ENCODE measurements around the gene ZDHHC18. TPM values are rescaled to one million over a fixed set of nuclear protein-coding genes. Genes with fewer than 3 reads are reported as not detected.

The ZDHHC18 gene
- total RNA-seq, 1 experiment from 2014 or later = 31.0 TPM

DNA sequence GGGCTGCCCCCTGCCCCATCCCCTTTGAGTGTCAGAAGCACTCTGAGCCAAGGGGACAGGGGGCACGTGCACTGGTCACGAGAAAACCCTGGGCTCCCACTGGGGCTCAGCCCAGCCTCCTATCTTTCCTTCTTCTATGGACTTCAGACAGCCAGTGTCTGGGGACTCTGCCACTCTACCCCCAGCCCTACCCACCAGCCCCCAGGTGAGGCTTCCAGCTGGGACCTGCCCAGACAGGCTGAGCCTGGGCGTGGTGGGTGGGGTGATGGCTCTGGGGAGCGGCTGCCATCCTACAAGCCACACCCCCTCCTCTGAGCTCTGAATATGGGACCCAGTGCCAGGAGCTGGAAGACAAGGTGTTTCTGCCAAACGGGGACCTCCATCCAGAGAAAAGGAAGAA, 28.4 kb downstream of the ZDHHC18 start:
- no peaks in the 10 kb centered on the region for H3K79me2 ChIP-seq (ENCODE audit: low read length)
- no peaks in the 10 kb centered on the region for H3K9me3 ChIP-seq (ENCODE audit: low read length)
- no peak overlapping the region for H3K4me3 ChIP-seq (ENCODE audit: low read length)
- DNase-seq = no peak
- no peak overlapping the region for H3K9ac ChIP-seq (ENCODE audit: low read length)
- no peak overlapping the region for H2AFZ ChIP-seq (ENCODE audit: low read length)
- H3K27me3 ChIP-seq (ENCODE audit: low read length) = no peaks in the 10 kb centered on the region
- peaks cover 6% of the 10 kb centered on the region; the same call in 1 of the 2 replicates for H3K36me3 ChIP-seq (ENCODE audit: insufficient read depth, low read length)
- no peak overlapping the region for H3K4me2 ChIP-seq (ENCODE audit: low read depth, low read length, poor library complexity, severe bottlenecking)
- no peaks in the 10 kb centered on the region for H4K20me1 ChIP-seq (ENCODE audit: insufficient read depth, low read depth, low read length)
- no peaks in the 10 kb centered on the region for H3K9me2 ChIP-seq (replicated peaks; ENCODE audit: insufficient read depth, low read length)
- no peaks in the 10 kb centered on the region for H3K4me1 ChIP-seq (ENCODE audit: low read length)
- H3K27ac ChIP-seq (ENCODE audit: low read length) = no peak overlapping the region

GRCh38 chr1:26855636-26856035, 29.1 kb downstream of the ZDHHC18 start:
- H3K36me3 ChIP-seq (ENCODE audit: insufficient read depth, low read length) = peaks cover 6% of the 10 kb centered on the region; the same call in 1 of the 2 replicates
- no peak overlapping the region for H3K9ac ChIP-seq (ENCODE audit: low read length)
- no peak overlapping the region for H2AFZ ChIP-seq (ENCODE audit: low read length)
- no peaks in the 10 kb centered on the region for H3K79me2 ChIP-seq (ENCODE audit: low read length)
- H3K4me1 ChIP-seq (ENCODE audit: low read length) = no peaks in the 10 kb centered on the region
- DNase-seq = no peak
- no peak overlapping the region for H3K4me3 ChIP-seq (ENCODE audit: low read length)
- no peaks in the 10 kb centered on the region for H3K9me2 ChIP-seq (replicated peaks; ENCODE audit: insufficient read depth, low read length)
- no peaks in the 10 kb centered on the region for H3K27me3 ChIP-seq (ENCODE audit: low read length)
- no peaks in the 10 kb centered on the region for H3K9me3 ChIP-seq (ENCODE audit: low read length)
- H3K27ac ChIP-seq (ENCODE audit: low read length) = no peak overlapping the region
- H4K20me1 ChIP-seq (ENCODE audit: insufficient read depth, low read depth, low read length) = no peaks in the 10 kb centered on the region
- H3K4me2 ChIP-seq (ENCODE audit: low read depth, low read length, poor library complexity, severe bottlenecking) = no peak overlapping the region

DNA sequence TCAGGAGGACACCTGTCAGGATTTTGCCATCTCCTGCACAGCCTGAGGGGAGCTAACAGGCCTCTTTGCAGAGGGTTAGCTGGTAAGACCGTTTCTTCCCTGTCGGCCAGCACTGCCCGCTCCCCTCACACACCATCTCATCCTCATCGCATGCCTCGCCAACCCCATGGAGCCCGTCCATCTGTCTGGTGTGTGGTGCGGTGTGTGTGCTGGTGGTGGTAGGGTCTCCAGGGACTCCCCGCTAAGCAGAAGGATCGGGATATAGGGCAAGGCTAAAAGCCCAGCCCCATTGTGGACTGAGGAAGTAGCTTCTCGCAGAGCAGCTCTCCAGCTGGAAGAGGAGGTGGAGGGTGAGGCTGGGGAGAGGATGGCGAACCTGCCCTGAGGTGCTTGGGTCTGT, 29.7 kb downstream of the ZDHHC18 start:
- Histone ChIP-seq H3K9me2 (replicated peaks; ENCODE audit: insufficient read depth, low read length) (no peaks in the 10 kb centered on the region), H4K20me1 (ENCODE audit: insufficient read depth, low read depth, low read length) (no peaks in the 10 kb centered on the region), H3K4me2 (ENCODE audit: low read depth, low read length, poor library complexity, severe bottlenecking) (no peak overlapping the region), H3K9me3 (ENCODE audit: low read length) (no peaks in the 10 kb centered on the region), H2AFZ (ENCODE audit: low read length) (no peak overlapping the region), H3K9ac (ENCODE audit: low read length) (no peak overlapping the region), H3K27ac (ENCODE audit: low read length) (no peak overlapping the region), H3K36me3 (ENCODE audit: insufficient read depth, low read length) (peaks cover 6% of the 10 kb centered on the region; the same call in 1 of the 2 replicates), H3K79me2 (ENCODE audit: low read length) (no peaks in the 10 kb centered on the region), H3K4me1 (ENCODE audit: low read length) (no peaks in the 10 kb centered on the region), H3K27me3 (ENCODE audit: low read length) (no peaks in the 10 kb centered on the region), H3K4me3 (ENCODE audit: low read length) (no peak overlapping the region)
- DNase-seq = no peak

DNA sequence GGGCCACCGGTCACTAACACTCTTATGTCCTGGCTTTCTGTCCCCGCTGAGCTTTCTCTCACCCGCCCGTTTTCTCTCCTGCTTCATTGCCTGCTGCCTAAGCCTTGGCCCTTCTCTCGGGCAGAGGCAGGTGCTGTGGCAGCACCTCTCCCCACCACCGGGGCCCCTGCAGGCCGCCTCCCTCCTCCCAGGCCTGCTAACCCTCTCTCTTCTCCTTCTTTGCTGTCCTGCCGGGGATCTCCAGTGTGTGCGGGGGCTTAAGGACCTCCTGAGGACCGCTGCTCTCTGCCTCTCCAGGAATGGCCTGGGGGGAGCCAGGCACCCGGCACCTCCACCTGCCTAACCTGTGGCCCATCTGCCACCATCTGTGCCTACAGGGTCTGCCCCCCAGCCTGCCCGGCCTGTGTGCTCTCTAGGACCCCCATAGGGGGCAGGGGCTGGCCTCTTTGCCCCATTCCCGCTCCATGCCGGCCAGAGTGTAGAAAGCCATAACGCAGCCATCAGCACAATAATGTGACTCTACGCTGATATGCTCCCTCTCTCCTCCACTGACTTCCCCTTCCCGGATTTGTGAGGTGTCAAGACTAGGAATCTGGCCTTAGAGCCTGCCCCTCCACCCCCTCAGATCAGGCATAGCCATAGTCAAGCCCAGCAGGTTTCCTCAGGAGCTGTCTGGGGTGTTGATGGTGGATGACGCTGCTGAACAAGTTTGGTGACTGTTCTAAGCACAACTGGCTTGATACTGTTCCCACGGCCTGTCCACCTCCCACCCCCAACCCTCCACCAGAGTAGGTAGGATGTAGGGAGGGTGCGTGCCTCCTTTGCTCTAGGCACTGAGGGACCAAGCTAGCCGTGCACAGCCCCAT, 30.3 kb downstream of the ZDHHC18 start:
- H3K79me2 ChIP-seq (ENCODE audit: low read length) = no peaks in the 10 kb centered on the region
- H4K20me1 ChIP-seq (ENCODE audit: insufficient read depth, low read depth, low read length) = no peaks in the 10 kb centered on the region
- no peaks in the 10 kb centered on the region for H3K27me3 ChIP-seq (ENCODE audit: low read length)
- no peak overlapping the region for H2AFZ ChIP-seq (ENCODE audit: low read length)
- H3K4me1 ChIP-seq (ENCODE audit: low read length) = no peaks in the 10 kb centered on the region
- H3K9me3 ChIP-seq (ENCODE audit: low read length) = no peaks in the 10 kb centered on the region
- peaks cover 6% of the 10 kb centered on the region; the same call in 1 of the 2 replicates for H3K36me3 ChIP-seq (ENCODE audit: insufficient read depth, low read length)
- H3K27ac ChIP-seq (ENCODE audit: low read length) = no peak overlapping the region
- H3K9me2 ChIP-seq (replicated peaks; ENCODE audit: insufficient read depth, low read length) = no peaks in the 10 kb centered on the region
- no peak for DNase-seq
- H3K4me3 ChIP-seq (ENCODE audit: low read length) = no peak overlapping the region
- no peak overlapping the region for H3K9ac ChIP-seq (ENCODE audit: low read length)
- no peak overlapping the region for H3K4me2 ChIP-seq (ENCODE audit: low read depth, low read length, poor library complexity, severe bottlenecking)

GRCh38 chr1:26857473-26858060, 31.1 kb downstream of the ZDHHC18 start:
- no peak overlapping the region for H3K4me2 ChIP-seq (ENCODE audit: low read depth, low read length, poor library complexity, severe bottlenecking)
- no peaks in the 10 kb centered on the region for H3K9me2 ChIP-seq (replicated peaks; ENCODE audit: insufficient read depth, low read length)
- H2AFZ ChIP-seq (ENCODE audit: low read length) = no peak overlapping the region
- H3K79me2 ChIP-seq (ENCODE audit: low read length) = no peaks in the 10 kb centered on the region
- no peak overlapping the region for H3K4me3 ChIP-seq (ENCODE audit: low read length)
- no peak overlapping the region for H3K27ac ChIP-seq (ENCODE audit: low read length)
- H3K36me3 ChIP-seq (ENCODE audit: insufficient read depth, low read length) = peaks cover 6% of the 10 kb centered on the region; the same call in 1 of the 2 replicates
- H4K20me1 ChIP-seq (ENCODE audit: insufficient read depth, low read depth, low read length) = no peaks in the 10 kb centered on the region
- H3K4me1 ChIP-seq (ENCODE audit: low read length) = 0 out of 2 replicates have a peak, but pooled peaks cover 1% of the 10 kb centered on the region
- no peak for DNase-seq
- H3K27me3 ChIP-seq (ENCODE audit: low read length) = no peaks in the 10 kb centered on the region
- H3K9ac ChIP-seq (ENCODE audit: low read length) = no peak overlapping the region
- no peaks in the 10 kb centered on the region for H3K9me3 ChIP-seq (ENCODE audit: low read length)

DNA sequence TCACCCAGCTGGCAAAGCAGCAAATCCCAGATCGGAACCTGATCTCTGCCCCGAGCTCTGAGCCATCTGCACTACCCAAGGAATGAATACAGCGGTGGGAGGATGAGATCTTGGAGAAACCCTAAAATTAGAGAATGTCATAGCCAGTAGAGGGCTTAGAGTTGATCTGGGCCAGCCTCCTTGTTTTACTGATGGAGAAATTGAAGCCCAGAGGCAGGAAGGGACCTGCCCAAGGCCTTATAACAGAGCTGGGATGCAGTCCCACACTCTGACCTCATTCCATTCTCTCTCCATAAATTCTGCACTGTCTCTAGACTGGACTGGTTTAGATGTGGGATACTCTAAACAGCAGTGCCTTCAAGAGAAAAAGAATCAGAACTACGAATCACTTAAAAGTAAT, 31.7 kb downstream of the ZDHHC18 start:
- Histone ChIP-seq H3K79me2 (ENCODE audit: low read length) (no peaks in the 10 kb centered on the region), H3K4me3 (ENCODE audit: low read length) (no peak overlapping the region), H3K9me2 (replicated peaks; ENCODE audit: insufficient read depth, low read length) (no peaks in the 10 kb centered on the region), H3K27me3 (ENCODE audit: low read length) (no peaks in the 10 kb centered on the region), H3K4me1 (ENCODE audit: low read length) (peaks cover 6% of the 10 kb centered on the region), H2AFZ (ENCODE audit: low read length) (no peak overlapping the region), H3K27ac (ENCODE audit: low read length) (no peak overlapping the region), H3K9ac (ENCODE audit: low read length) (no peak overlapping the region), H4K20me1 (ENCODE audit: insufficient read depth, low read depth, low read length) (no peaks in the 10 kb centered on the region), H3K9me3 (ENCODE audit: low read length) (no peaks in the 10 kb centered on the region), H3K4me2 (ENCODE audit: low read depth, low read length, poor library complexity, severe bottlenecking) (no peak overlapping the region), H3K36me3 (ENCODE audit: insufficient read depth, low read length) (peaks cover 6% of the 10 kb centered on the region; the same call in 1 of the 2 replicates)
- no peak for DNase-seq

GRCh38 chr1:26858891-26859640, 32.6 kb downstream of the ZDHHC18 start:
- H3K4me1 ChIP-seq (ENCODE audit: low read length) = peaks cover 15% of the 10 kb centered on the region
- no peaks in the 10 kb centered on the region for H4K20me1 ChIP-seq (ENCODE audit: insufficient read depth, low read depth, low read length)
- H3K9me2 ChIP-seq (replicated peaks; ENCODE audit: insufficient read depth, low read length) = no peaks in the 10 kb centered on the region
- H3K27me3 ChIP-seq (ENCODE audit: low read length) = no peaks in the 10 kb centered on the region
- H3K27ac ChIP-seq (ENCODE audit: low read length) = no peak overlapping the region
- no peak for DNase-seq
- H3K36me3 ChIP-seq (ENCODE audit: insufficient read depth, low read length) = no peaks in the 10 kb centered on the region
- no peaks in the 10 kb centered on the region for H3K79me2 ChIP-seq (ENCODE audit: low read length)
- no peaks in the 10 kb centered on the region for H3K9me3 ChIP-seq (ENCODE audit: low read length)
- no peak overlapping the region for H2AFZ ChIP-seq (ENCODE audit: low read length)
- H3K9ac ChIP-seq (ENCODE audit: low read length) = no peak overlapping the region
- H3K4me2 ChIP-seq (ENCODE audit: low read depth, low read length, poor library complexity, severe bottlenecking) = no peak overlapping the region
- H3K4me3 ChIP-seq (ENCODE audit: low read length) = no peak overlapping the region

DNA sequence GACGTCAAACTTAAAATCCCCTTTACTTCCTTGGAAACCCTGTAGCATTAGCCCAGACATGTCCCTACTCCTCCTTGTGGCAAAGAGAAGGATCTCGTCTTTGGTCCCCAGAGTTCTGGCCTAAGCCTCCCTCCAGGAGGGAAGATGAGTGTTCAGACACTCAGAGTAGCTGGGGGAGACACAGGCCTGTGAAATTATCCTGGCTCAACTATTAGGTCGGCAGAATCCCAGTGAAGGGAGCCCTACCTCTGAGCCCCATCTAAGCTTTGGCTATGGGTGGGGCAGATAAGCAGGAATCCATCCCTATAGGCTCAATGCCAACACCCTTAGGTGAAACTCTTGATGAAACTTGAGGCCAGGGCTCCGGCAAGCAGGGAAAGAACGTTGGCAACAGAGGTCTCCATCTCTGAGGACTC, 34.8 kb downstream of the ZDHHC18 start:
- no peak for DNase-seq
- Histone ChIP-seq H2AFZ (ENCODE audit: low read length) (no peak overlapping the region), H3K9me3 (ENCODE audit: low read length) (no peaks in the 10 kb centered on the region), H3K27me3 (ENCODE audit: low read length) (no peaks in the 10 kb centered on the region), H3K9ac (ENCODE audit: low read length) (no peak overlapping the region), H4K20me1 (ENCODE audit: insufficient read depth, low read depth, low read length) (no peaks in the 10 kb centered on the region), H3K36me3 (ENCODE audit: insufficient read depth, low read length) (no peaks in the 10 kb centered on the region), H3K79me2 (ENCODE audit: low read length) (no peaks in the 10 kb centered on the region), H3K9me2 (replicated peaks; ENCODE audit: insufficient read depth, low read length) (no peaks in the 10 kb centered on the region), H3K27ac (ENCODE audit: low read length) (no peak overlapping the region), H3K4me3 (ENCODE audit: low read length) (no peak overlapping the region), H3K4me1 (ENCODE audit: low read length) (peaks cover 26% of the 10 kb centered on the region), H3K4me2 (ENCODE audit: low read depth, low read length, poor library complexity, severe bottlenecking) (no peak overlapping the region)
